Right forelimb (tissue), 1 donor: ENCODE data around the gene VAMP4.
"Not testable (repeated sequence)": the region's sequence is repeated elsewhere in the genome, so short reads cannot be mapped to it uniquely, and the experiment has no call there.

Experiments
- DNase-seq: peaks from one replicate; pipeline ENCODE4 v3.0.0-alpha.2; 2018

VAMP4 gene

DNA sequence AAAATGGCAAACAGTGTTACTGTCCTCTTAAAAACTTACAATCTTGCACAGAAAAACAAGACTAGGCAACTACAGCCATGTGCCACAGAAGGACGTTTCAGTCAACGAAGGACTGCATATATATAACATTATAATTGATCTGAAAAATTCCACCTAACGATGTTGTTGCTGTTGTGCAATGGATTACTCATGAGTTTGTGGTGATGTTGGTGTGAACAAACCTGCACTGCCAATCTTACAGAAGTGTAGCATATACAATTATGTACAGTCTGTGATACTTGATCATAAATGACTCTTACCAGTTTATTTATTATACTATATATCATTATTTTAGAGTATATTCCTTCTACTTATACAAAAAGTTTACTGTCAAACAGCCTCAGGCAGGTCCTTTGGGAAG, 6.8 kb upstream of the VAMP4 start:
- no peak for DNase-seq

DNA sequence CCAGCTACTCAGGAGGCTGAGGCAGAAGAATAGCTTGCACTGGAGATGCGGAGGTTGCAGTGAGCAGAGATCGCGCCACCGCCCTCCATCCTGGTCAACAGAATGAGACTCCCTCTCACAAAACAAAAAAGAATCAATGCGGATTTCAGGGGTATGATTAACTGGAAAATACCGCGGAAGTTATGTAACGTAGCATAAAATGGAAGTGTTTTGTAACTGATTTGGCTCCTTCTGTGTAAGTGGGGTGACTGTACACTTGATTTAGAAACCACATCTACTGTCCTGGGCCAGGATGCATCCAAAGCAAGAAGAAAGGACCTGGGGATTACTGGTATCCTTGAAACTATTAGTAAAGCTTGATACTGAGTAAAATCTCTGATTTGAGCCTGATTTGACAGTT, 3.1 kb upstream of the VAMP4 start:
- DNase-seq: no peak

DNA sequence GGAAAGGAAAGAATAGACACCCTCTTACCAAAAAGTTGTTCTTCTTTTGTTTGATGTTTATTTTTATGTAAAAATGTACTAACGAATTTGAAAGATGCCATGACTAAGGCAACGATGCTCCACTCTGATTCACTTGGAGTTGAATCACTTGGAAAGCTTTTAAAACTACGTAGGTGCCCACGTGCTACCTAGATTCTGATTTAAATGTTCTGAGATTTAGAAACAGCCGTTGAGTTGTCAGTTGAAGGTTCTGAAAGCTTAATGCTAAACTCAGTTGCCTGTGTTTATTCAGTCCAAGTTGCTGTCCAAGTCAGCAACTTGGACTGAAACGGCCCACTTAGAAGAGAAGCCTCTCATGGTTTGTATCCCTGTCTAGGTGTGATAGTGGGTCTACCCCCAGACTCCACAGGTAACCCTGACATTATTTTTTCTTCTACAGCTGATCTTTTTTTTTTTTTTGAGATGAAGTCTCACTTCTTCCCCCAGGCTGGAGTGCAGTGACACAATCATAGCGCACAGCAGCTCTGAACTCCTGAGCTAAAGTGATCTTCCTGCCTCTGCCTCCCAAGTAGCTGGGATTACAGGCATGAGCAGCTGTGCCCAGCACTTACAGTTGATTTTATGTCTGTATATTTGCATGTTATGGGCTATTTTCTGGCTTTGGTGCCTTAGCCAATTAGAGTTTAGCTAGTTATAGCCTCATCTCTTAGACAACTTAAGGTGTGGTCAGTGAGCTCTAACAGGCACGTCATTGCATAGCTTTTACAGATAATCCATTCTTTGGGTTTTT, 1.4 kb upstream of the VAMP4 start:
- DNase-seq: no peak

DNA sequence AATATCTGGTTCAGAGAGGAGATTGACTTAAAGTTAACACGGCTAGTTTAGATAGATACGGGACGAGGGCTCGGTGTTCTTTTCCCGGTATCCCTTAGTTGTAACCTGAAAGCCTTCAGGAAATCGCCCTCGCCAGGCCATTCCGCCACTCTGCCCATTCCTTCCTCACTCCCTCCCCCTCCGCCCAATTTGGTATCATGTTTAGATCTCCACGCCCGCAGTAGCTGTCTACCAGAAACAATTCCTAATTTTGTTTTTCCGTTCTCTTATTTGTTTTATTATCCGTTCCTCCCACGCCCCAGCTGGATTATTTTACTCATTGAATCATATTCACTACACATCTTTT, 685 bp upstream of the VAMP4 start:
- peak; percentile 61 for DNase-seq

DNA sequence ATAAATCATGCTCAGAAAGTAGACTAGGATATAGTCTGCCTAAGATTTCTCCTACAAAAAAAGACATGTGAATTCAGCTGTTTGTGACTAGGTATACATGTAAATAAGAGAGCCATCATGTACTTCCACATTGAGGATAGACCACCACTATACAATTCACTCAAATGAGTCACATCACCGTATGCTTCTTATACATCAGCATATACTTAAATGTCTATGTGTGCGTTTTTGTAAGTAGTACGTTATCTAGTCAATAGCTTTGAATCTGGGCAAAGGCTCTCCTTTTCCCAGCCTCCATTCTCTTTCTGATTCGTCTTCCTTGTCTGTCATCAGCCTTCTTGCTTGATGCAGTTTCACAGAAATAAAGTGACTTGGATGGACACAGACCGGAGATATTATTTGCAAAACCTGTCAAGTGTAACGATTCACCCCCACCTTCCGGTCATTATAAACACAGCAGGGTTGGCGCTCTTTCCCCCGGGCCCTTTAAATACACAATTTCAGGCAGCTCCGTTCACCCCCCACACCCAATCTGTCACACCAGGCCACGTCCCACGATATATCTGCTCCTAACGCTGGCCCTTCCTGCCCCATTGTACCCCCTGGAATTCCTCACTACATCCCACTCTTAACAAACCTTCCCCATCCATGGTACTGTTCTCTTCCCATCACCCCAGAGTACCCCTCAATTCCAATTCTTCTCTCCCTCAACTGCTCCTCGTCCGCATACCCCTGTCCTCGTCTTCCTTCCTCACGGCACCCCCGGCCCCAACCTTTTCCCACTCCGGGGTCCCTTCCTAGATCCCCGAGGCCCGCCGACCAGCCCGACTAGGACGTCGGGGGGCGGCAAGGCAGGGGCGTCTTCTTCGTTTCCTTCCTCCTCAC, 636 bp downstream of the VAMP4 start:
- DNase-seq: peak; percentile 60

DNA sequence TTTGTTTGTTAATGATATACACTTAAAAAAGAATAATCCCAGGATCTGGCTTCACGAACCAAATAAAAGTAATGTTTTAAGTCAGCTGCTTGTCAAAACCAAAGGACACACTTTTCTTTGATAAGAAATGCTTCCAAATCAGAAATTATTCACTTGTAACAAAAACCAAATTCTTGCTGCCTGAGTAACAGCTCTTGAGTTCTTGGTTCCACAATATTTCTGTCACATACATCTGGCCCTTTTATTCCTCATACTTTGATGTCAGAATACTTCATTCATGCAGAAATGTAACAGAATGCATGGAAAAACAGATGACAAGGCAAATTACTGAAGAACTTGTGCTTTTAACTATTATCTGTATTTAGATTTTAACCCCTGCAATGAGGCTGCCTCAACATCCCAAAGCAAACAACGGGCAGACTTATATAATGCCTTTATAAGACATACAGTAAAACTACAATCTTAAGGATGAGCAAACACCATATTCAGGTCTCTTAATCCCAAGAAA, 1.5 kb downstream of the VAMP4 start:
- DNase-seq: no peak

DNA sequence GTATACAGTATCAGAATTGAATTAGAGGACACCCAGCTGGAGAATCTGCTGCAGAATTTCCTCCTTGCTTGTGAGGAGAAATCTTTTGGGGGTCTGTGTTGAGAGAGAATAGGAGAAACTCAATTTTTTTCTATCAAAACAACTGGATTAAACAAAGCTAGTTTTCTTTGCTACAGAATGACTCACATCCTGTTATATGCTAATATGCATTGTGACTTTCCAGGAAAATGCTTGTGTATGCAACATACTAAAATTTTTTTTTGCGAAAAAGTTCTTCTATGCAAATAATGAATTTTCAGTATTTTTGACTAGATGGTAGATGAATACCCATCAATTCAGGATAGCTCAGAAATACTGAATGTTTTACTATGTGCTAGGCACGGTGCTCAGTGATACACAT, 2.2 kb downstream of the VAMP4 start:
- no peak for DNase-seq

DNA sequence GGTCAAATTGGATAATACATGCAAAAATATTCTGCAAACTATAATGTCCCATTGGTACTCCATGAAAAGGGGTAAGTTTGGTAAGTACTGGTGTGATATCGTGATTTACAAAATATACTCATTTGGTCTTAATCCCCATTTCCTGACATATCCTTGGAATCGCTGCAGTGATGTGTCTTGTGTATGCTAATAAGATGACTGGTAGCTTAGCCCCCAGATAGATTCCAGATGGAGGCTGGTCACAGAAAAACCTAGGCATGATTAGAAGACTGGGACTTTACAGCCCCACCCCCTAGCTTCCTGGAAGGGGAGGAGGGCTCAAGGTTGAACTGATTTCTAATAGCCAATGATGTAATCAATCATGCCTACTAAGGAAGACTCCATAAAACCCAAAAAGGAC, 3.0 kb downstream of the VAMP4 start:
- no peak for DNase-seq

DNA sequence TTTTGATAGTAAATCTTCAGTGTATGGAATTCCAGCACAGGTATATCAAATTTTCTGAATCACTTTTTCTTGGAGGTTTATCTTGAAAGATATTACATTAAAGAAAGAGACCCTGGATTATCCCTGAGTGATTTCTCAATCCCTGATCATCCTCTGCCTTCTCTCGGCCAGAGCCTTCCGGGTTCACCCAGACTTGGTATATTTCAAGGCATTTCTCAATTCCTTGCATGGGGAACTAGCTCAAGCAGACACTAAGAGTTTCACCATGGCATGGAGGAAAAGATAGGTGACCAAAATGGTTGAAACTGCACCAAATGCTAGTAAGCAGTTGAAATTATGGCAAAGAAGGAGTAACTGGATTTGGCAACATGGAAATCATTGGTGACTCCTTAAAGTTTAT, 5.7 kb downstream of the VAMP4 start:
- no peak for DNase-seq

DNA sequence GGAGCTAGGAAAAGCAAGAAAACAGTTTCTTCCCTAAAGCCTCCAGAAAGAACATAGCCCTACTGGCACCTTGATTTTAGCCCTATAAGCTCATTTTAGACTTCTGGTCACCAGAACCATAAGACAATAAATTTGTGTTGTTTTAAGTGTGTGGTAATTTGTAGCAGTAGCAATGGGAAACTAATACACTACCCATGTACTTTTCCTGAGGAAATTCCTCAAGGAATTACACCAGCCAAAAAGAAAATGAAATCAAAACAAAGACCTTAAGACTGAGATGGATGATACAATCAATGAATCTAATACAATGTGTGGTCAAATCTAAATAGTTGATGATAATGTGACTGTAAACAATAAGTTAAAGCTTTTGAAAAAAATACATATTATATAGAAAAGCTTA, 11.8 kb downstream of the VAMP4 start:
- no peak for DNase-seq

DNA sequence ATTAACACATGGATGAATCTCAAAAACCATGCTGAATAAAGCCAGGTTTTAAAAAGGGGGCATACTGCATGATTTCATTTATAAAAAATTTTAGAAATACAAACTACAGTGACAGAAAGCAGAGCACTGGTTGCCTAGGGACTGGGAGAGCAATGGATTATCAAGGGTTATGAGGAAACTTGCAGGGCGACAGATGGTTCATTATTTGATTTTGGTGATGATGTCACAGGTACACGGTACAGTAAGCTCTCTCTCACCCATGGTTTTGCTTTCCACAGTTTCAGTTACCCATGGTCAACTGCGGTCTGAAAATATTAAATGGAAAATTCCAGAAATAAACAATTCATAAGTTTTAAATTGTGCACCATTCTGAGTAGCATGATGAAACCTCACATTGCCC, 14.1 kb downstream of the VAMP4 start:
- no peak for DNase-seq

DNA sequence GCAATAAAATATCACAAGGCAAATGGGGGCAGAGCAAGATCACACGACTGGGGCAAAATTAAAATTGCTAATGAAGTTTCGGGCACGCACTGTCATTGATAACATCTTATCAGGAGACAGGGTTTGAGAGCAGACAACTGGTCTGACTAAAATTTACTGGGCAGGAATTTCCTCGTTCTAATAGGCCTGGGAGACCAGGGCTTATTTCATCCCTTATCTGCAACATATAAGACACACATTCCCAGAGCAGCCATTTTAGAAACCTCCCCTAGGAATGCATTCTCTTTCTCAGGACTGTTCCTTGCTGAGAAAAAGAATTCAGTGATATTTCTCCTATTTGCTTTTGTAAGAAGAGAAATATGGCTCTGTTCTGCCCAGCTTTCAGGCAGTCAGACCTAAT, 18.7 kb downstream of the VAMP4 start:
- not testable (repeated sequence) for DNase-seq

DNA sequence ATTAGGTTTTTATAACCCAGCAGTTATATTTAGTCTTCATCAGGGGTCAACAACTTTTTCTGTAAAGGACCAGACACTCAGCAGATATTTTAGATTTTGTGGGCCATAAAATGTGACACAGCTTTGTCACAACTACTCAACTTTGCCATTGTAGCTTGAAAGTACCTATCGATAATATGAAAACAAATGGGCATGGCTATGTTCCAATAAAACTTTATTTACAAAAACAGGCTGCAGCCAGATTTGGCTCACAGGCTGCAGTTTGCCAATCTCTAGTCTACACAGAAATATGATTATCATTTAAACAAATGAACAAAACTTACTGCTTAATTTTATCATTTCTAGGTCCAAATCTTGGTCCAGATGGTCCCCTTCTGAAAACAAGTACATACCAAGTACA, 23.0 kb downstream of the VAMP4 start:
- no peak for DNase-seq

DNA sequence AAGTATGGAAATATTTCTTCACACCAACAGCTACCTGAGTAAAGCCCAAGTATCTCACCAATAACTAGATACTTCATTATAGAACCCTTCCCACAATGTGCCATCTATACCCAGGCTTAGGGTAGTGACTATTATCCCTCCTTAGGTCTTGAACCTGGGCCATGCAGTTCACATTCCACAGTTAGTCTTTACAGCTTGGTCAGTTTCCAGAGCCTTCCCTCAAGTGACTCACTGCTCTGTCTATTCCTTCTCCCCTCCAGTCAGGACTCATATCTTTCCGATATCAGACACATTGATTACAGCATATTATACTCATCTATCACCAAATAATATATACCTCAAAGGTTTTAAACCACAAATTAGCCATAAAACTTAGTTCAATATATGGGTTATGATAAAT, 23.6 kb downstream of the VAMP4 start:
- no peak for DNase-seq

DNA sequence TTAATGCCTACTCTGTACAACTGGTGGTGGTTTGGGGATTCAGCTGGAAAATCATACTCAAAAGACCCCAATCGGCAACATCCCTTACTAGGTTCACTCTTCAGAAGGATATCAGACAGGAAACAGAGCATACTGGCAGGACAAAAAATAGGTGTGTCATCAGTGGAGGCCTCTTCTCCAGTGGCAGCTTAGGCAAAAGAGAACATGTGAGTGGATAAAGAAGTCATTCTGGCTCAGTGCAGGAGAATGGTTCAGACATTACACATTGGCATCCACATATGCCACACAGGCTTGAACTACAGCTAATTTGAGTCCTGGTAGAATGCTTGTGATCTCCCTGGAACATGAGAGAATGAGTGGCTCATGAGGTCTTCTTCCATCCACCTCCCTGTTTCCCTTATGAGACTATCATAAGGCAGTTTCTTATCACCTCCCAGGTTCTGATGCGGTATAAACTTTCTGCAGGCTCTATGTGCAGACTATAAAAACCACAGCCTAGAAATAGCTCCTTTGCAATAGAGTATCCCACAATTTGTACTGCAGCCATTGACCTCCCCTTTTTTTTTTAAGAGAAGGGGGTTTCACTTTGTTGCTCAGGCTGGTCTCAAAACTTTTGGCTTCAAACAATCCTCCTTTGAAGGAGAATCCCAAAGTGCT, 24.7 kb downstream of the VAMP4 start:
- DNase-seq: no peak

DNA sequence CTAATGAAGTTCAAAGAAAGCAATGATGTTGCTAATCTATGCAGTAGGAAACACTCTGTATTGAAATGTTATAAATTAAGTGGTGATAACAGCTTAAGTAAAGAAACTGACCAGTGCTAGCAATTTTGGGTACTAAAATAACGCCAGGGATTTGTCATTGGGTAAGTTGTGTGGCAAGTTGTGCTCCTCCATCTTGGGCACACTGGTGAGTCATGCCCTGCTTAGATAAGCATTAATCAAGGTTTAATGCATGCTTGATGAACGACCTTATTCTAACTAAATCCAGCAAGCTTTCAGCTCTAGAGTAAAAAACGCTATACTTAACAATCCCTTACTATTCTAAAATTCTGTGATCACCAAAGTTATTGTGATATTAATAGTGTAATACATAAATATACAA, 25.2 kb downstream of the VAMP4 start:
- no peak for DNase-seq

DNA sequence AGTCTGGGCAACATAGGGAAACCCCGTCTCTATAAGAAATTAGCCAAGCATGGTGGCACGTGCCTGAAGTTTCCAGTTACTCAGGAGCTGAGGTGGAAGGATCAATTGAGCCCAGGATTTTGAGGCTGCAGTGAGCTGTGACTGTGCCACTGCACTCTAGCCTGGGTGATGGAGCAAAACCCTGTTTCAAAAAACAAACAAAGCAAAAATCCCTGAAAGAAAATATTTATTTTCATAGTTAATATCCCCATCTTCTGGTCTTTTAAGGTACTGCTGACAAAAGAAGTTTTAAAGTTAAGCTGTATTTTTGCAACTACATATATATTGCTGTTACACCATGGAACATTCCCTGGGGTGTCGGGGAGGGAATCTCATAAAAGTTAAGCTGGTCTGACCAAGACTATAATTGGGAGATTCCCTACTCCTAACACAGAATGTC, 26.0 kb downstream of the VAMP4 start:
- DNase-seq: no peak

DNA sequence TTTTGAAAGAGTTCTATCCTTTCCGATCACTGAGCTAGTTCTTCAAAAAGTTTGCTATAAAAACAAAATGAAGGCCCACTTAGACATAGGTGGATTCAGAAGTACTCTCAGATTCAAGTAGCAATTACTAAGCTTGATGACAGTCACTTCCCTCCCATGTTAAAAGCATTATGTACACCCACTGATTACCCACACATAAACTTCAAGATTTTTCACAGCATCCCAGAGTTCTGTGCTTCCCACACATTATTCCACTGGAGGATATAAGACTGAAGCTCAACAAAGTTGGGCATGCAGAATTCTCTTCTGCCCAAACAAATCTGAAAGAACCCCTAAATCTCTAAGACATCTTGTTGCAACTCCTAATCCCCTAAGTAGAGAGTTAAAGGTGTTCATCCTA, 29.5 kb downstream of the VAMP4 start:
- no peak for DNase-seq

DNA sequence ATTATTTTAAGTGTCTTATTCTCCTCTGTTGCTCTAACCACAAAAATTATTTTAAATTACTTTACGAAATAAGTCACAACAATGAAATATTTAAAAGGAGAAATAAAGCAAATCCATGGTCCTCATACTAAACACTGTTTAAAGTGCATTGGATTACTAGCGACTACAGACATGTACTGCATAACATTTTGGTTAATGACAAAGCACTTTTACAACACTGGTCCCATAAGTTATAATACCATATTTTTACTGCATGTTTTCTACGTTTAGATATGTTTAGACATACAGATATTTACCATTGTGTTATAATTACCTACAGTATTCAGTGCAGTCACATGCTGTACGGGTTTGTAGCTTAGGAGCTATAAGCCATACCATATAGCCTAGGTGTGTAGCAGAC, 30.2 kb downstream of the VAMP4 start:
- no peak for DNase-seq

DNA sequence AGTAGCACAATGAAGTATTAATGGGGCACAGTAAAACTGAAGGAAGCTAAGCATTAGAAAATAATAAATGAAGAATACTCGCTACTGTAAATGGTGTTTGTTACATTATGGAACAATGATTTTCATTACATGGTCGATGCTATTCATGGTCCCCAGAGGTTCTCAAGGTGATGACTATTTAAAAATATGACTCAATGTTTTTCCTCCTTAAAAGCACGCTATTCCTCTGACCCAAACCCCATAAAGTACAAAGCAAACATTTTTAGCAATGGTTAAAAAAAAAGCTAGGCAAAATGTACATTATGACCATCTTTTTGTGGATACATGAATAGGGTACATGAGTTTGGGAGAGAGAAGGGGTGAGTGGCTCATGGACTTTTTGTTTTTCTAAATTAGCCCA, 34.3 kb downstream of the VAMP4 start:
- no peak for DNase-seq

DNA sequence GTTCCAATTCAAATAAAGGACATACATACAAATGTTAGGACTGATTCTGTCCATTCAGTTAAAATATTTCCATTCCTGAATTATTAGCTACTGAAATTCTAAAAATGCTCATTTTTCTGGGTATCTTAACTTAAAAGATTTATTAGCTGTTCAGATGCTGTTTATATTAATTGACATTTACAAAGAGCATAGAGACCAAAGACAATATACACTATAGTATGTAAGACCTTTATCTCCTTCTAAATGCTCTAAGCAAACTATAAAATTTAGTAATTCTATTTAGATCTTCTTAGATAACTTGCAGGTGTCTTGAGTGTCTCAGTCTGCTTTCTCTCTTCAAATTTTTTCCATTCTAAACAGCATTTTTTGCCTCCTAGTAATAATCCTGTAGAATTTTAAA, 39.3 kb downstream of the VAMP4 start:
- no peak for DNase-seq

DNA sequence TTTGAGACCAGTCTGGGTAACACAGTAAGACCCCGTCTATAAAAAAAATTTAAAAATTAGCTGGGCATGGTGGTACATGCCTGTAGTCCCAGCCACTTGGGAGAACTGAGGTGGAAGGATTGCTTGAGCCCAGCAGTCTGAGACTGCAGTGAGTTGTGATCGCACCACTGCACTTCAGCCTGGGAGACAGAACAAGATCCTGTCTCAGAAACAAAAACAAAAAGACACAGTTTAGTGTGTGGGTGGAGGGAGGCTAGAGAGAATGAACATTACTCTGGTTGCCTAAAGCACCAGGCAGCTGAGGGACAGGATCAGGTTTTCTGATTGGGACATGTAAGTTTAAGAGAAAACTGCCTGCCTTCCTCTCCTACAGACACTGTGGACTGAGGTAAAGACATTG, 42.3 kb downstream of the VAMP4 start:
- no peak for DNase-seq

DNA sequence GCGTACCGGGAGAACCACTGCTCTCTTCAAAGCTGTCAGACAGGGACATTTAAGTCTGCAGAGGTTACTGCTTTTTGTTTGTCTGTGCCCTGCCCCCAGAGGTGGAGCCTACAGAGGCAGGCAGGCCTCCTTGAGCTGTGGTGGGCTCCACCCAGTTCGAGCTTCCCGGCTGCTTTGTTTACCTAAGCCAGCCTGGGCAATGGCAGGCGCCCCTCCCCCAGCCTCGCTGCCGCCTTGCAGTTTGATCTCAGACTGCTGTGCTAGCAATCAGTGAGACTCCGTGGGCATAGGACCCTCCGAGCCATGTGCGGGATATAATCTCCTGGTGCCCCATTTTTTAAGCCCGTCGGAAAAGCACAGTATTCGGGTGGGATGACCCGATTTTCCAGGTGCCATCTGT, 46.1 kb downstream of the VAMP4 start:
- DNase-seq: not testable (repeated sequence)

DNA sequence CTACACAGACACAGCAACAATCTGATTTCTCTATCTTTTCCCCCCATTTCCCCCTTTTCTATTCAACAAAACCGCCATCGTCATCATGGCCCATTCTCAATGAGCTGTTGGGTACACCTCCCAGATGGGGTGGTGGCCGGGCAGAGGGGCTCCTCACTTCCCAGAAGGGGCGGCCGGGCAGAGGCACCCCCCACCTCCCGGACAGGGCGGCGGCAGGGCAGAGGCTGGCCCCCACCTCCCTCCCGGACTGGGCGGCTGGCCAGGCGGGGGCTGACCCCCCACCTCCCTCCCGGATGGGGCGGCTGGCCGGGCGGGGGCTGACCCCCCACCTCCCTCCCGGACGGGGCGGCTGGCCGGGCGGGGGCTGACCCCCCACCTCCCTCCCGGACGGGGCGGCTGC, 48.3 kb downstream of the VAMP4 start:
- DNase-seq: not testable (repeated sequence)
